Effector memory CD4-positive, alpha-beta T cell (primary cell): ENCODE results near the gene GCKR.
"Not testable (repeated sequence)": the region's sequence is repeated elsewhere in the genome, so short reads cannot be mapped to it uniquely, and the experiment has no call there.

Experiments
- DNase-seq, 3 donors: peaks; one replicate each; pipeline ENCODE4 v3.0.0-alpha.2; 2020
- H3K27ac ChIP-seq: 2 replicates; pipeline ENCODE4 v1.7.0; 2013; ENCODE audit warnings: mild to moderate bottlenecking, low read length, moderate library complexity; ENCODE audit not compliant: insufficient read depth, poor library complexity, severe bottlenecking
- H3K27me3 ChIP-seq: replicated peaks from 2 replicates; pipeline ENCODE4 v1.7.0; 2013; ENCODE audit warnings: mild to moderate bottlenecking, low read length; ENCODE audit not compliant: insufficient read depth, control insufficient read depth, poor library complexity, severe bottlenecking
- H3K36me3 ChIP-seq: 2 replicates; pipeline ENCODE4 v1.7.0; 2013; ENCODE audit warnings: mild to moderate bottlenecking, low read length, moderate library complexity; ENCODE audit not compliant: control insufficient read depth, insufficient read depth
- H3K4me1 ChIP-seq: 2 replicates; pipeline ENCODE4 v1.7.0; 2013; ENCODE audit warnings: low read length, mild to moderate bottlenecking; ENCODE audit not compliant: control insufficient read depth, insufficient read depth, poor library complexity, severe bottlenecking
- H3K4me3 ChIP-seq: 2 replicates; pipeline ENCODE4 v1.7.0; 2013; ENCODE audit warnings: low read length, low read depth, mild to moderate bottlenecking; ENCODE audit not compliant: insufficient read depth, poor library complexity, severe bottlenecking
- H3K9me3 ChIP-seq: 2 replicates; pipeline ENCODE4 v1.7.0; 2013; ENCODE audit warnings: mild to moderate bottlenecking, low read length, moderate library complexity; ENCODE audit not compliant: control insufficient read depth

Gene GCKR

DNA sequence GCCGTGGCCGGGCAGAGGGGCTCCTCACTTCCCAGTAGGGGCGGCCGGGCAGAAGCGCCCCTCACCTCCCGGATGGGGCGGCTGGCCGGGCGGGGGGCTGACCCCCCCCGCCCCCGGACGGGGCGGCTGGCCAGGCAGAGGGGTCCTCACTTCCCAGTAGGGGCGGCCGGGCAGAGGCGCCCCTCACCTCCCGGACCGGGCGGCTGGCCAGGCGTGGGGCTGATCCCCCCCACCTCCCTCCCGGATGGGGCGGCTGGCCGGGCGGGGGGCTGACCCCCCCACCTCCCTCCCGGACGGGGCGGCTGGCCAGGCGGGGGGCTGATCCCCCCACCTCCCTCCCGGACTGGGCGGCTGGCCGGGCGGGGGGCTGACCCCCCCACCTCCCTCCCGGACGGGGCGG lies 43.0 kb downstream of the GCKR start:
- not testable (repeated sequence) for H3K9me3 ChIP-seq, H3K36me3 ChIP-seq, H3K4me1 ChIP-seq, H3K27me3 ChIP-seq, DNase-seq, H3K4me3 ChIP-seq, H3K27ac ChIP-seq

DNA sequence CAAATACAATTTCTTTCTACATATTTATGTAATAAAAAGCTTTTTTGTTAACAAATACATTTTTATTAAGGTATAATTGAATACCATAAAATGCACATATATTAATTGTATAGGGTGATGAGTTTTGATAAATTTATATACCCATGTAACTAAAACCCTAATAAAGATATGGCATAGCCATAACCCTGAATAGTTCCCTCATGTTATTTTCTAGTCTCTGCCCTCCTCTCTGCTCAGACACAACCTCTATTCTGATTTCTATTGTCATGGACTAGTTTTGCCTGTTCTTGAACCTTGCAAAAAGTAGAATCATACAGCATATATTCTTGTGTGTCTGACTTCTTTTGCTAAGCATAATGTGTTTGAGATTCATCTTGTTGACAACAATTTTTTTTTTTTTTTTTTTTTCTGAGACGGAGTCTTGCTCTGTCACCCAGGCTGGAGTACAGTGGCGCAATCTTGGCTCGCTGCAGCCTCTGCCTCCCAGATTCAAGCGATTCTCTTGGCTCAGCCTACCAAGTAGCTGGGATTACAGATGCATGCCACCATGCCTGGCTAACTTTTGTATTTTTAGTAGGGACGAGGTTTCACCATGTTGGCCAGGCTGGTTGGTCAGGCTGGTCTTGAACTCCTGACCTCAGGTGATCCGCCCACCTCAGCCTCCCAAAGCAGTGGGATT lies 47.6 kb downstream of the GCKR start:
- no peaks in the 10 kb centered on the region for H3K27me3 ChIP-seq
- no peak overlapping the region for H3K27ac ChIP-seq
- no peaks in the 10 kb centered on the region for H3K4me1 ChIP-seq
- DNase-seq: no peak
- H3K4me3 ChIP-seq: no peak overlapping the region
- no peaks in the 10 kb centered on the region for H3K36me3 ChIP-seq
- no peaks in the 10 kb centered on the region for H3K9me3 ChIP-seq

DNA sequence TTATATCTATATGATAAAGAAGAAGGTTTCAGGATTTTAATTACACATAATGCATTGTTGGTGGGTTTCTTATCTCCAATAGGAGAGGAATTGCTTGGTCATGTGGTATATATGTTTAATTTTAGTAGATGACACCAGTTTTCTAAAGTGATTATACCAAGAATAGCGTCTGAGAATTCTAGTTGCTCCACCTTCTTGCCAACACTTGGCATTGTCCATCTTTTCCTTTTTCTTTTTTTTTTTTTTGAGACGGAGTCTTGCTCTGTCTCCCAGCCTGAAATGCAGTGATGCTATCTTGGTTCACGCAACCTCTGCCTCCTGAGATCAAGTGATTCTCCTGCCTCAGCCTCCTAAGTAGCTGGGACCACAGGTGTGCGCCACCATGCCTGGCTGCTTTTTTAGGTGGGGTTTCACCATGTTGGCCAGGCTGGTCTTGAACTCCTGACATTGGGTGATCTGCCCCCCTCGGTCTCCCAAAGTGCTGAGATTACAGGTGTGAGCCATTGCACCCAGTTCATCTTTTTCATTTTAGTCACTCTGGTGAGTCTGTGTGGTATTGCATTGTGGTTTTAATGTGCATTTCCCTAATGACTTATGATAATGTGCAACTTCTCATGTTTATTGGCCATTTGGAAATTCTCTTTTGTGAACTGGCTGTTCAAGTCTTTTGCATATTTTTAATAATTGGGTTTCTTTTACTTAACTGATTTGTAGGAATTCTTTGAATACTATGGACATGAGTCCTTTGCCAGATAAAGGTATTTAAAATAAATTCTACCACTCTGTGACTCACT lies 48.9 kb downstream of the GCKR start:
- H3K4me3 ChIP-seq: no peak overlapping the region
- H3K36me3 ChIP-seq: no peaks in the 10 kb centered on the region
- no peak for DNase-seq
- no peaks in the 10 kb centered on the region for H3K4me1 ChIP-seq
- H3K9me3 ChIP-seq: no peaks in the 10 kb centered on the region
- H3K27me3 ChIP-seq: no peaks in the 10 kb centered on the region
- H3K27ac ChIP-seq: no peak overlapping the region

DNA sequence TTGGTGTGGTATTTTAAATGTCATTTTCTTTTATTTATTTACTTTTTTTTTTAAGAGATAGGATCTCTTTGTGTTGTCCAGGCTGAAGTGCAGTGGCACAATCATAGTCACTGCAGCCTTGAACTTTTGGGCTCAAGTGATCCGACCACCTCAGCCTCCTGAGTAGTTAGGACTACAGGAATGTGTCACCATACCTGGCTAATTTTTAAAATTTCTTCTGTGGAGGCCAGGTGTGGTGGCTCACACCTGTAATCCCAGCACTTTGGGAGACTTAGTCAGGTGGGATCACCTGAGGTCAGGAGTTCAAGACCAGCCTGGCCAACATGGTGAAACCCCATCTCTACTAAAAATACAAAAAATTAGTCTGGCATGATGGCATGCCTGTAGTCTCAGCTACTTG lies 52.7 kb downstream of the GCKR start:
- DNase-seq: no peak

DNA sequence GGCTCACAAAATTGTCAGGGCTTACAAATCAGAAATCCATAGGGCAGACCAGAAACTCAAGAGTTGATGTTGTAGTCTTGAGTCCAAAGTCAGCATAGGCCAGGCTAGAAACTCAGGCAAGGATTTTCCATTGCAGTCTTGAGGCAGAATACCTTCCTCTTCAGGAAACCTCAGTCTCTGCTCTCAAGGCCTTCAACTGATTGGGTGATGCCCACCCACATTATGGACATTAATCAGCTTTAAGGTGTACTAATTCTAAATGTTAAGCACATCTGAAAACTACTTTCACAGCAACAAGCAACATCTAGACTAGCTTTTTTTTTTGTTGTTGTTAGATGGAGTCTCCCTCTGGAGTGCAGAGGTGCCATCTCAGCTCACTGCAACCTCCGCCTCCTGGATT lies 54.9 kb downstream of the GCKR start:
- no peaks in the 10 kb centered on the region for H3K27me3 ChIP-seq
- H3K36me3 ChIP-seq: no peaks in the 10 kb centered on the region
- no peaks in the 10 kb centered on the region for H3K4me1 ChIP-seq
- DNase-seq: no peak
- H3K4me3 ChIP-seq: no peak overlapping the region
- H3K9me3 ChIP-seq: no peaks in the 10 kb centered on the region
- no peak overlapping the region for H3K27ac ChIP-seq

More for the DNA sequence above, 52.7 kb downstream of the GCKR start:
- Histone ChIP-seq H3K4me1 (no peaks in the 10 kb centered on the region), H3K27me3 (no peaks in the 10 kb centered on the region), H3K27ac (no peak overlapping the region), H3K36me3 (no peaks in the 10 kb centered on the region), H3K9me3 (no peaks in the 10 kb centered on the region), H3K4me3 (no peak overlapping the region)

DNA sequence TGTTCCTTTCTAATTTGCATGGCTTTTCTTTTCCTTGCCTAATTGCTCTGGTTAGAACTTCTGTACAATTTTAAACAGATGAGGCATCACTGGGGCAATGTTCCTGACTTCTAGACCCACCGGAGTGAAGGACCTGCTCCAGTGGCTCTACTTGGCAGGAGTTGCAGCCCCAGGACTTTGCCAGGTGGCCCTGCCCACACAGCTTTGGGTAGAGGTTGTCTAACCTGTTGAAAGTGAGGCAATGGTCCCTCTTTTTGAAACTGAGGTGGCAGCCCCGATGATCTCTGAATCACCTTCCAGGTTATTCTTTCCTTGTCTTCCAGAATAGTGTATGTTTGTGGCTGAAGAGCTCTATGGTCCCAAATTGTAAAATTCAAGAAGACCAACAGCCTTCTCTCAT lies 56.3 kb downstream of the GCKR start:
- Histone ChIP-seq H3K9me3 (no peaks in the 10 kb centered on the region), H3K4me3 (no peak overlapping the region), H3K27me3 (no peaks in the 10 kb centered on the region), H3K27ac (no peak overlapping the region), H3K4me1 (no peaks in the 10 kb centered on the region), H3K36me3 (no peaks in the 10 kb centered on the region)
- no peak for DNase-seq

DNA sequence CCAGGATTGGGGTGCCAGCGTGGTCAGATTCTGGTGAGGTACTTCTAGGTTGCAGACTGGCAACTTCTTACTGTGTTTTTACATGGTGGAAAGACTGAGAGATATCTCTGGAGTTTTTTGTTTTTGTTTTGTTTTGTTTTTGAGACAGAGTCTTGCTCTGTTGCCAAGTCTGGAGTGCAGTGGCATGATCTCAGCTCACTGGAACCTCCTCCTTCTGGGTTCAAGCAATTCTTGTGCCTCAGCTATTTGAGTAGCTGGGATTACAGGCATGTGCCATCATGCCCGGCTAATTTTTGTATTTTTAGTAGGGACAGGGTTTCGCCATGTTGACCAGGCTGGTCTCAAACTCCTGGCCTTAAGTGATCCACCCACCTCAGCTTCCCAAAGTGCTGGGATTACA lies 57.8 kb downstream of the GCKR start:
- not testable (repeated sequence) for H3K36me3 ChIP-seq, H3K27me3 ChIP-seq, DNase-seq, H3K4me3 ChIP-seq, H3K9me3 ChIP-seq, H3K4me1 ChIP-seq, H3K27ac ChIP-seq

DNA sequence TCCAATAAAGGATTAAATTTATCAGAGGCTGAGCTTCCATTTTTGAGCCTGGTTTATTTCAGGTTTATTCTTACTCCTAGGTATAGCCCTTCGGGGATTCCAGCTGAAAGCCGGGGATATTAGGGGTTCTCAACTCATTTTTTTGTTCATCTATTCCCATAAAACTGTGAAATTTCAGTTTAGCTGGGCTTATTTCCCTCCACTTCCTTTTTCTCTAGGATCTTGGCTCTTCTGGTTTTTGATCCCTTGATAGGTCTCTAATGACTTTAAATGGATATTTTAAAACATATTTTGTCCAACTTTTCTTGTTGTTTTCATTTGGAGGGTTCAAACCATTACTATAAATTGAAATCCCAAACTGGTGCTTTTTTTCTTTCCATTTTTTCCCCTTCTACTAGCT lies 62.6 kb downstream of the GCKR start:
- no peak for DNase-seq
- H3K4me1 ChIP-seq: no peaks in the 10 kb centered on the region
- no peak overlapping the region for H3K4me3 ChIP-seq
- H3K27ac ChIP-seq: no peak overlapping the region
- H3K36me3 ChIP-seq: no peaks in the 10 kb centered on the region
- H3K27me3 ChIP-seq: no peaks in the 10 kb centered on the region
- H3K9me3 ChIP-seq: no peaks in the 10 kb centered on the region

DNA sequence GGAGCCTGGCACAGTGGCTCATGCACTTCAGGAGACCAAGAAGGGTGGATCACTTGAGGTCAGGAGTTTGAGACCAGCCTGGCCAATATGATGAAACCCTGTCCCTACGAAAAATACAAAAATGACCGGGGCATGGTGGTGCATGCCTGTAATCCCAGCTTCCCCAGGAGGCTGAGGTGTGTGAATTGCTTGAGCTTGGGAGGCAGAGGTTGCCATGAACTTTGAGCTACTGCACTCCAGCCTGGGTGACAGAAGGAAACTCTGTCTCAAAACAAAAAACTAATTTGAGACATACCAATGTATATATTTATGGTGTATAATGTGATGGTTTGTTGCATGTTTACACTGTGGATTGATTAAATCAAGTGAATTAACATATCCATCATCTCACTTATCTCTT lies 64.4 kb downstream of the GCKR start:
- Histone ChIP-seq H3K4me1 (no peaks in the 10 kb centered on the region), H3K36me3 (no peaks in the 10 kb centered on the region), H3K9me3 (no peaks in the 10 kb centered on the region), H3K27me3 (no peaks in the 10 kb centered on the region), H3K4me3 (no peak overlapping the region), H3K27ac (no peak overlapping the region)
- DNase-seq: no peak

DNA sequence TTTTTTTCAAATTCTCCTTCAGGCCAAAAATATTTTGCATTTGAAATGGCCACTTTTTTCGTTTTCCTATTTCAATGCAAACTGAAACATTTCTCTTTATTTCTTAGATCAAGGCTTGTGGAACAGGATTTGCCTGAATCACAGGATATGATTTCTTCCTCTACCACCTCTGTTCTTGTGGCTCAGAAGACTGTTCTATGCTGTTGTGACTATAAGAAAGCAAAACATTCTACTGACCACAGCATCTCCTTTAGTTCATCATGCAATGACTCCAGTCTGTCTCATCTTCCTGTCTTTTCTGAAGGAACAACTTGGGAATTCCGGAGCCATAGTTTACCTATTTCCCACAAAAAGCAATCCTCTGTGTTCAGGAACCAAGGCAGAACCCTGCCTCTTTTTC lies 70.0 kb downstream of the GCKR start:
- Histone ChIP-seq H3K36me3 (no peaks in the 10 kb centered on the region), H3K4me3 (no peak overlapping the region), H3K4me1 (no peaks in the 10 kb centered on the region), H3K27me3 (peaks cover 5% of the 10 kb centered on the region), H3K27ac (no peak overlapping the region), H3K9me3 (no peaks in the 10 kb centered on the region)
- no peak for DNase-seq
